GM12864 (cell line): ENCODE results near the gene GRID1.

Experiments
- DNase-seq: peaks from one replicate; pipeline ENCODE4 v3.0.0-alpha.2; 2011; ENCODE audit warnings: low read depth
- H3K4me3 ChIP-seq: 2 replicates; pipeline ENCODE4 v1.5.1; 2011; ENCODE audit warnings: mild to moderate bottlenecking, low read depth, low read length, control low read depth
- CTCF ChIP-seq: IDR thresholded peaks from 2 replicates; pipeline ENCODE4 v1.5.1; 2011; ENCODE audit warnings: low read depth, mild to moderate bottlenecking, moderate library complexity, low read length, control low read depth, inconsistent platforms; ENCODE audit errors: missing control alignments

The GRID1 gene

GRCh38 chr10:86073199-86073977 is 293.2 kb downstream of the GRID1 start:
- no peak overlapping the region for H3K4me3 ChIP-seq
- no peak for DNase-seq
- TF ChIP-seq CTCF: no peak

- TF ChIP-seq CTCF: no peak
- no peak overlapping the region for H3K4me3 ChIP-seq
- no peak for DNase-seq
These were observed 294.2 kb downstream of the GRID1 start for GRCh38 chr10:86072413-86072812.

- no peak for TF ChIP-seq CTCF
- no peak overlapping the region for H3K4me3 ChIP-seq
These were observed 294.8 kb downstream of the GRID1 start for GRCh38 chr10:86071758-86072157.

GRCh38 chr10:86071145-86071544 is 295.4 kb downstream of the GRID1 start:
- no peak for DNase-seq
- TF ChIP-seq CTCF: no peak
- H3K4me3 ChIP-seq: no peak overlapping the region

More at GRCh38 chr10:86071758-86072157, 294.8 kb downstream of the GRID1 start:
- no peak for DNase-seq

GRCh38 chr10:86070278-86070677 is 296.3 kb downstream of the GRID1 start:
- no peak for TF ChIP-seq CTCF
- DNase-seq: no peak
- H3K4me3 ChIP-seq: no peak overlapping the region

- no peak for DNase-seq
- TF ChIP-seq CTCF: no peak
- no peak overlapping the region for H3K4me3 ChIP-seq
These were observed 298.2 kb downstream of the GRID1 start for GRCh38 chr10:86068231-86069054.
